MM.1S (cell line): ENCODE results near the gene TCEANC.
"Not testable (repeated sequence)": the region's sequence is repeated elsewhere in the genome, so short reads cannot be mapped to it uniquely, and the experiment has no call there.

ENCODE experiments used
- DNase-seq: peaks from one replicate; pipeline ENCODE4 v3.0.0-alpha.2; 2015
- H2AFZ ChIP-seq: fragments of 300-600 bp; sonication (generic); 2 replicates; pipeline ENCODE4 v1.6.0; 2016; ENCODE audit warnings: antibody characterized with exemption, low read length
- H3F3A ChIP-seq: fragments of 300-600 bp; sonication (generic); 2 replicates; pipeline ENCODE4 v1.6.1; 2016; ENCODE audit warnings: mild to moderate bottlenecking, antibody characterized with exemption, low read length, moderate library complexity, mixed read lengths; ENCODE audit not compliant: insufficient read depth
- H3K27ac ChIP-seq: fragments of 300-600 bp; sonication (generic); 2 replicates; pipeline ENCODE4 v1.5.1; 2016; ENCODE audit warnings: mild to moderate bottlenecking, low read length
- H3K27me3 ChIP-seq: fragments of 300-600 bp; sonication (generic); replicated peaks from 2 replicates; pipeline ENCODE4 v1.6.0; 2016; ENCODE audit warnings: low read length; ENCODE audit not compliant: insufficient read depth
- H3K36me3 ChIP-seq: fragments of 300-600 bp; sonication (generic); replicated peaks from 2 replicates; pipeline ENCODE4 v1.6.1; 2016; ENCODE audit warnings: mild to moderate bottlenecking, low read length, mixed read lengths; ENCODE audit not compliant: insufficient read depth
- H3K4me1 ChIP-seq: fragments of 300-600 bp; sonication (generic); 2 replicates; pipeline ENCODE4 v1.6.1; 2016; ENCODE audit warnings: low read length, mixed read lengths
- H3K4me2 ChIP-seq: fragments of 300-600 bp; sonication (generic); 2 replicates; pipeline ENCODE4 v1.6.0; 2016; ENCODE audit warnings: low read depth, low read length
- H3K4me3 ChIP-seq: fragments of 300-600 bp; sonication (generic); 2 replicates; pipeline ENCODE4 v1.5.1; 2016; ENCODE audit warnings: low read length, mixed read lengths
- H3K79me2 ChIP-seq: fragments of 300-600 bp; sonication (generic); 2 replicates; pipeline ENCODE4 v1.6.1; 2016; ENCODE audit warnings: mixed run types, low read length, mixed read lengths
- H3K9ac ChIP-seq: fragments of 300-600 bp; sonication (generic); 2 replicates; pipeline ENCODE4 v1.6.1; 2016; ENCODE audit warnings: low read length, mixed read lengths
- H3K9me2 ChIP-seq: fragments of 300-600 bp; sonication (generic); replicated peaks from 2 replicates; pipeline ENCODE4 v1.6.1; 2016; ENCODE audit warnings: mild to moderate bottlenecking, low read length, mixed read lengths; ENCODE audit not compliant: insufficient read depth
- H3K9me3 ChIP-seq: fragments of 300-600 bp; sonication (generic); replicated peaks from 2 replicates; pipeline ENCODE4 v1.6.1; 2016; ENCODE audit warnings: mild to moderate bottlenecking, low read length, mixed read lengths; ENCODE audit not compliant: insufficient read depth
- H4K20me1 ChIP-seq: fragments of 300-600 bp; sonication (generic); 2 replicates; pipeline ENCODE4 v1.6.1; 2016; ENCODE audit warnings: mild to moderate bottlenecking, low read length, moderate library complexity, mixed read lengths; ENCODE audit not compliant: insufficient read depth
- CTCF ChIP-seq: fragments of 300-600 bp; sonication (generic); IDR thresholded peaks from 2 replicates; pipeline ENCODE4 v1.5.1; 2016; ENCODE audit warnings: antibody characterized with exemption, low read length, mixed read lengths
- EZH2 ChIP-seq: fragments of 300-600 bp; sonication (generic); optimal IDR thresholded peaks from 2 replicates; pipeline ENCODE3; 2017; ENCODE audit warnings: low read depth, mild to moderate bottlenecking, antibody characterized with exemption, low read length, mixed read lengths
- EZH2phosphoT487 ChIP-seq: fragments of 300-600 bp; sonication (generic); IDR thresholded peaks from 2 replicates; pipeline ENCODE4 v1.6.1; 2018; ENCODE audit warnings: antibody characterized with exemption, low read length

The TCEANC gene

GRCh38 chrX:13670197-13670596, 17.3 kb downstream of the TCEANC start:
- Histone ChIP-seq H3K79me2 (no peaks in the 10 kb centered on the region), H3K4me2 (no peak overlapping the region), H3F3A (no peaks in the 10 kb centered on the region), H3K27me3 (no peaks in the 10 kb centered on the region), H3K4me1 (peaks cover under 1% of the 10 kb centered on the region; the same call in 1 of the 2 replicates), H3K9me3 (no peaks in the 10 kb centered on the region), H3K27ac (no peak overlapping the region), H2AFZ (no peak overlapping the region), H3K9me2 (no peaks in the 10 kb centered on the region), H3K9ac (no peak overlapping the region), H3K4me3 (no peak overlapping the region), H3K36me3 (no peaks in the 10 kb centered on the region), H4K20me1 (no peaks in the 10 kb centered on the region)
- no peak for TF ChIP-seq EZH2
- TF ChIP-seq CTCF: no peak
- no peak for TF ChIP-seq EZH2phosphoT487
- DNase-seq: no peak

GRCh38 chrX:13673016-13673415, 20.1 kb downstream of the TCEANC start:
- no peak overlapping the region for H3K4me2 ChIP-seq
- H4K20me1 ChIP-seq: no peaks in the 10 kb centered on the region
- no peaks in the 10 kb centered on the region for H3K36me3 ChIP-seq
- H3K27ac ChIP-seq: no peak overlapping the region
- H3K9me2 ChIP-seq: no peaks in the 10 kb centered on the region
- no peak overlapping the region for H2AFZ ChIP-seq
- TF ChIP-seq EZH2: no peak
- TF ChIP-seq EZH2phosphoT487: no peak
- no peak for TF ChIP-seq CTCF
- no peaks in the 10 kb centered on the region for H3F3A ChIP-seq
- H3K4me3 ChIP-seq: no peak overlapping the region
- H3K79me2 ChIP-seq: no peaks in the 10 kb centered on the region
- H3K27me3 ChIP-seq: no peaks in the 10 kb centered on the region
- no peak overlapping the region for H3K9ac ChIP-seq
- no peaks in the 10 kb centered on the region; the same call in 1 of the 2 replicates for H3K4me1 ChIP-seq
- DNase-seq: no peak
- no peaks in the 10 kb centered on the region for H3K9me3 ChIP-seq

DNA sequence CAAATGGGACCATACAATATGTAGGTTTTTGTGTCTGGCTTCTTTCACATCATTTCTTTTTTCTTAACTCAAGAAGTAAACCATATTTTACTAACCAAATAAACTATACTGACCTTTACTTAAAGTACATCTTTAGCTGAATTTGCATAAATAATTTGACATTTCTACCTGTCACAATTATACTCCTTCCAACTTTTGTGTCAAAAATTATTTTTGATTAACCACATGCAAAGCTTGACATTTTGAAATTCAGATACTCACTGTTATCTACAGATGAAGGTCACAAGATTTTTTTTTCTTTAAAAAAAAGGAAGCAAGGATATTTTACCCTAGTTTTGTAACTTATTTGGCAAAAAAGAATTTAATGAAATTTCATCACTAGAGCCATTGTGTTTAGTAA, 23.9 kb downstream of the TCEANC start:
- H3K27ac ChIP-seq: no peak overlapping the region
- DNase-seq: no peak
- no peaks in the 10 kb centered on the region for H4K20me1 ChIP-seq
- no peaks in the 10 kb centered on the region for H3K79me2 ChIP-seq
- no peaks in the 10 kb centered on the region for H3K4me1 ChIP-seq
- no peak for TF ChIP-seq EZH2
- TF ChIP-seq CTCF: no peak
- TF ChIP-seq EZH2phosphoT487: no peak
- H3K36me3 ChIP-seq: no peaks in the 10 kb centered on the region
- H2AFZ ChIP-seq: no peak overlapping the region
- no peaks in the 10 kb centered on the region for H3K9me3 ChIP-seq
- no peaks in the 10 kb centered on the region for H3K27me3 ChIP-seq
- no peak overlapping the region for H3K4me2 ChIP-seq
- no peaks in the 10 kb centered on the region for H3K9me2 ChIP-seq
- H3K9ac ChIP-seq: no peak overlapping the region
- H3K4me3 ChIP-seq: no peak overlapping the region
- no peaks in the 10 kb centered on the region for H3F3A ChIP-seq

- not testable (repeated sequence) for H3K27me3 ChIP-seq, H3K27ac ChIP-seq
Observed at GRCh38 chrX:13679700-13680099, 26.8 kb downstream of the TCEANC start.

More at GRCh38 chrX:13679700-13680099, 26.8 kb downstream of the TCEANC start:
- not testable (repeated sequence) for H3K4me1 ChIP-seq, H3F3A ChIP-seq, H4K20me1 ChIP-seq, H3K4me3 ChIP-seq, H3K9me2 ChIP-seq, H3K9me3 ChIP-seq, H3K4me2 ChIP-seq, H3K36me3 ChIP-seq, H2AFZ ChIP-seq, H3K9ac ChIP-seq, DNase-seq, H3K79me2 ChIP-seq
